ENCODE results near the gene RSPH6A.
A peak's percentile ranks its signal among the peaks of the same experiment; 100 is the strongest.

Gene RSPH6A

DNA sequence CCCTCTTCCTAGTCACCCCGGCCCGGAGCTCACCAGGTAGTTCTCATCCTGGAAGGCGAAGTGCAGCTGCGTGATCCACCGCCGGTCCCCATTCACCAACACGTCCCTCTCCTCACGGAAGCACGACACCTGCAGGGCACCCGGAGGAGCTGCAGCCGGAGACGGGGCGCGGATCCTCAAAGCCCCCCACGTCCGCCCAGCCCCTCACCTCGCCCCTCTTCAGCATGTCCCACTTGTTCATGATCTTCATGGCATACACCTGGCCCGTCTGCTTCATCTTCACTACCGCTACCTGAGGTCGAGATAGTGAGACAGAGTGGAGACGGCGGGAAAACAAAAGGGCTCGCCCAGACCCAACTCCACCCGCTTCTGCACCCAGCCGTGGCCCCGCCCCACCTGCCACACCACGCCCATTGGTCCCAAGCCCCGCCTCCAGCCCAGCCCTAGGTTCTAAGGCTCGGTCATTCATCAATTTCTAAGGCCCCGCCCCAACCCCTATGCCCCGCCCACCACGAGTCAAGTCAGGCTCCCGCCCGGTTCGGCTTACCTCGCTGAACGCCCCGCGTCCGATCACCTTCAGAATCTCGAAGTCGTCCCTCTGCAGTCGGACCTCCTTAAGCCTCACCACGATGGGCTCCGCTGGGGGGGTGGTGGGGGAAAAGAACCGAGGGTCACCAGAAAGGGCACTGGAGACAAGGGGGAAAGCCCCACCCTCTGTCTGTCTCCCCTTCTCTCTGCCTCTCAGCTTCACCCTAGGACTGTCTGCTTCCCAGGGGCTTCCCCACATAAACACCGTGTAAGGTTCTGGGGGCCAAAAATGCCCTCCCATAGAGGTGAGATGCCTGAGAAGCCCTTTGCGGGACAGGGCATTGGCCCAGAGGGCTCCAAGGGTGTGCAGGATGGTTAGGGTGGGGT lies 35.6 kb downstream of the RSPH6A start:
- DNase-seq, result peak; percentile 93

DNA sequence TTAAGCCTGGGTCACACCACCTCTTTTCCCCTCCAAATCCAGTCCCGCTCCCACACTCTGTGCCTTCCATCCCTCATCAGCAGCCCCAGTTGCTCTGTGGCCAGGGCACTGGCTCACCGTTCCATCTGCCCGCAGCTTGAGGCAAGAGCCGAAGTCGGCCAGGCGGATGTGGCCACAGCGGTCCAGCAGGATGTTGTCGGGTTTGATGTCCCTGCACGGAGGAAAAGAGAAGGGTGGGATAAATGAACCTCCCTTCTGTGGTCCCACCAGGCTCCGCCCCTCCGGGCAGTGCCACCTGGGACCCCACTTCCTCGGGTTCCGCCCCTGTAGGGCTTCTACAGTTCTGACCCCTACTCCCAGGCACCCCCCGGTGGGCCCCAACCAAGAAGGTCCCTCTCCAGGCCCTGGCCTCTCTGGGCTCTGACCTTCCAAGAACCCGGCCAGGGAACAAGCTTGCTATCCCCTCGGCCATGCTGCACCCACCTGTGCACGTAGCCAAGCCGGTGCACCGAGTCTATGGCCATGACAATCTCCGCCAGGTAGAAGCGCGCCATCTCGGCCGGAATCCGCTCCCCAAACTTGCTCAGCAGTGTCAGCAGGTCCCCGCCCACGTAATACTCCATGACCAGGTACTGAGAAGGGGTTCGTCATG lies 37.0 kb downstream of the RSPH6A start:
- DNase-seq, result no peak

- no peak for DNase-seq
These were observed 37.6 kb downstream of the RSPH6A start for GRCh38 chr19:45777395-45777961.

GRCh38 chr19:45774765-45775164 lies 40.3 kb downstream of the RSPH6A start:
- no peak for DNase-seq

DNA sequence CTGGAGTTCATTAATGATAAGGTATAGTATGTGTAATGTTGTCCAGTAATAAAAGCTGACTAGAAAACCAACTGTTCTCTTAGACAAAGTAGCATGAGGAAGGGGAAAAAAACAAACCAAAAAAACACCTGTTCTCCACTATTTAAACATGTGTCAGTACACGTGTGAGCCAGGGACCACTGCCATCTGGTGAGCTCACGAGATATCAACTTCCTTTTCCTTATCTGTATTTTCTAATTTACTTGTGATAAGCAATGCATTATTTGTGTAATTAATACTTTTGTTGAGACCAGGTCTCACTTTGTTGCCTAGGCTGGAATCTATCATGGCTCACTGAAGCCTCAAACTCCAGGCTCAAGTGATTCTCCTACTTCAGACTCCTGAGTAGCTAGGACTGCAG lies 41.7 kb downstream of the RSPH6A start:
- no peak for DNase-seq

GRCh38 chr19:45772912-45773311 lies 42.2 kb downstream of the RSPH6A start:
- no peak for DNase-seq

DNA sequence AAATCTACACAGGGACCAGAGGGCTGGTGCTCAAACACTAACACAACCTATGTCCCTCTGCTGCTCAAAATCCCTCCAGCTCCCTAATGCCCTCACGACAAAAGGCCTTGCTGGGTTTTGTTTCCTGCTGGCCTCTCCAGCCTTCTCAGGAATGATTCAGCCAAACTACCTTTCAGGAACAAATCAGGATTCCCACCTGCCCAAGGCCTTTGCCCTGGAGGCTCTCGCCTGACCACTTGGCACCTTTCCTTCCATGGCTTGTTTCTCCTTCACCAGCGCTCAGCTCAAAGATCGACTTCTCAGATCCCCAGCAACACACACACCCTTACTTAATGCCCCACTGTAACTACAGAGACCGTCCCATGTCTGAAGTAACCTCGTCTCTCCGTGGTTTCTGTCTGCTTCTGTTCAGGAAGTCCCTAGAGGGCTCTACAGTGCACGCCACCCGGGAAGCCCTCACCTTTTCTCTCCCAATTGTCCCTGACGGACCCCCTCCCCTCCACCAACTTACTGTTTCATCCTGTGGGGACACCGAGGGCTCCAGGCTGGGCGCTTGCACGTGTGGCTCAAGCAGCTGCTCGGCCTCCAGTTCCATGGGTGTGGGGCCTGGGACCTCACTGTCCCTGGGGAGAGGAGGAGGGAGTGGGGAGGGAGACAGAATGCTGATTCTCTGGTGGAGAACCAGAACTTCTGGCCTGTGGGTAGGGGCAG lies 42.8 kb downstream of the RSPH6A start:
- DNase-seq, result no peak

- DNase-seq, result no peak
These were observed 43.7 kb downstream of the RSPH6A start for GRCh38 chr19:45771311-45771933.

- DNase-seq, result peak; percentile 97
These were observed 44.7 kb downstream of the RSPH6A start for GRCh38 chr19:45770192-45771101.

- no peak for DNase-seq
These were observed 45.3 kb downstream of the RSPH6A start for GRCh38 chr19:45769821-45770191.

DNA sequence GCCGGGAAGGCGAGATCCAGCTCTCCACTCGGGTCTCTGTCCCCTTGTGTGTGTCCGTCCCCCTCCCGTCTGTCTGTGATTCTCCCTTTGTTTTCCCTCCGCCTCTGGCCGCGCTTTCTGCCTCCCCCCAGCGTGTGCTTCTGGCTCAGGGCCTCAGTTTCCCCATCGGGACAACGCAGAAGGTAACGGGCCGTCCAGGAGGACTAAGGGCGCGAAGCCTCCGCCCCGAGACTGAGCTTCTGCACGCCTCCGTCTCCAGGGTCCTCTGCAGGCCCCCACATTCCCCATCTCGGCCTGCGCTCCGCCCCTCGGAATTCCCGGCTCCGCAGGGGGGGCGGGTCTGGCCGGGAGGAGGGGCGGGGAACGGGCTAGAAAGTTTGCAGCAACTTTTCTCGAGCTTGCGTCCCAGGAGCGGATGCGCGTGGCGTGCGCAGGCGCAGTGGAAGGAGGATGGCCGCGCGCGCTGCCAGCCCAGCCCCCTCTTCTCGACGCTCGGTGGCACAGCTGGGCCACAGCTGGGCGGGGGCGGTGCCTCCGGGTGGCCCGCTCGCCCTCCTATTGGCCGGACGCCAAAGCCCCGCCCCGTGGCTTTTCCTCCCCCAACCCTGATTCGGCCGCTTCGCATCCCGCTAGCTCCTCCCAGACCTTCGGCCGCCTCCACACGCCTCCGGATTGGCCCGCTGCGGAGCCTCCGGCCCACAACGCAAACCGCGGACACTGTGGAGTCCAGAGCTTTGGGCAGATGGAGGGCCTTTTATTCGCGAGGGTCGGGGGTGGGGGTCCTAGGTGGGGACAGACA lies 45.9 kb downstream of the RSPH6A start, which contains the start of gene SIX5:
TSS of gene SIX5 (minus strand) at position 269 of the 799 bp plus-strand sequence. CDS start 408 bp downstream, outside the sequence.
- DNase-seq, result peak; percentile 95

DNA sequence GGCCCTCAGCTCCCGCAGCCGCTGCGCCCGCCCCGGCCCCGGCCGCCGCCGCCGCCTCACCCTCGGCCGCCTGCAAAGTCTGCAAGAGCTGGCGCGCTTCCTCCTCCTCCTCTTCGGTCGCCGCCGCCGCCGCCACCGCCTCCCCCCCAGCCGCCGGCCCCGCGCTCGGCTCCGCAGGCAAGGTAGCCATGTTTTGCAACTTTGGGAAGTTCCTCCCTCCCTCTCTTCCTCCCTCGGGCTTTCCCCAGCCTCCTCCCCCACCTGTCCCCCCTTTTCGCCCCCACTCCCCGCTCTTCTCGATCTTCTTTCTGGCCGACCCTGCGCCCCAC lies 46.5 kb downstream of the RSPH6A start:
- DNase-seq, result no peak

- DNase-seq, result peak; percentile 76
These were observed 47.0 kb downstream of the RSPH6A start for GRCh38 chr19:45767881-45768654.

DNA sequence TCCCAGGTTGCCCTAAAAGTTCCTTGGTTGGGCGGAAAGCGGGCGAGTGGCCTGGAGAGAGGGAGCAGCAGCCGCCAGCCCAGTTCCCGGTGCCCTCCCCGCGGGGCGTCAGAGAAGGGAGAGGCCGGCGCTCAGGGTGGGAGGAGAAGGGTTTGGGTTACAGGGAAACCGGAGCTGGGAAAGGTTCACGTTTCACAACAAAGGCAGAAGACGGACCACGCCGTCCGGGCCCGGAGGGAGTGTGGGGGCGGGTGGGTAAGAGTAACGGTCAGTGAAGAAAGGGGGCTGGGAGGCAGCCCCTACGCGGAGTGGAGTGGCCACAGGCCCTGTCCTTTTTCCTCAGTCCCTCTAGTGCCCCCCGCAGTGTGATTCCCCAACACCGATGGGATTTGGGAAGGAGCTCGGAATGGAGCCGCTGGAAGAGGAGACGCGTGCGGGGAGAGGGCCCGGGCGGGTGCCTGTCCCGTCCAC lies 47.7 kb downstream of the RSPH6A start:
- no peak for DNase-seq

DNA sequence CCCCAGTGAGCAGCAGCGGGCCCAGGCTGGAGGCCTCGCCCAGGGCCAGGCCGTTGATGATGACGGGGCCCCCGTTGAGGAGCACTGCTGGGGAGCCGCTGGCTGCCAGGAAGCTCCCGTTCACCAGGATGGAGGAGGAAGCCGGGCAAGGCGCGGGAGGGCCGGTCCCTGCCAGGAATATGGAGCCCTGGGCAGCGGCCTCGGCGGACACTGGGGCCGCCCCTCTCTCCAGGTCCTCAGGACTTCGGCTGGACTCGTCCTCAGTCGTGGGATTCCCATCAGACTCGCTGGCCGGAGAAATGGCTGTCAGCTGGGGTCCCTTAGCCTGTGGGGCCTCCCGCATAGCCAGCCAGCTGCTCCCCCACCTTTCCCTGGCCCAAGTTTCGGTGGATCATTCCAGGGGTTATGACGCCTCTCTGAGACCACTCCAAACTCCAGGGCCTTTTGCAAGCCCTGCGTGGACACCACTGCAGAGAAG lies 48.2 kb downstream of the RSPH6A start:
- DNase-seq, result no peak

- DNase-seq, result no peak
These were observed 48.7 kb downstream of the RSPH6A start for GRCh38 chr19:45766296-45766868.

DNA sequence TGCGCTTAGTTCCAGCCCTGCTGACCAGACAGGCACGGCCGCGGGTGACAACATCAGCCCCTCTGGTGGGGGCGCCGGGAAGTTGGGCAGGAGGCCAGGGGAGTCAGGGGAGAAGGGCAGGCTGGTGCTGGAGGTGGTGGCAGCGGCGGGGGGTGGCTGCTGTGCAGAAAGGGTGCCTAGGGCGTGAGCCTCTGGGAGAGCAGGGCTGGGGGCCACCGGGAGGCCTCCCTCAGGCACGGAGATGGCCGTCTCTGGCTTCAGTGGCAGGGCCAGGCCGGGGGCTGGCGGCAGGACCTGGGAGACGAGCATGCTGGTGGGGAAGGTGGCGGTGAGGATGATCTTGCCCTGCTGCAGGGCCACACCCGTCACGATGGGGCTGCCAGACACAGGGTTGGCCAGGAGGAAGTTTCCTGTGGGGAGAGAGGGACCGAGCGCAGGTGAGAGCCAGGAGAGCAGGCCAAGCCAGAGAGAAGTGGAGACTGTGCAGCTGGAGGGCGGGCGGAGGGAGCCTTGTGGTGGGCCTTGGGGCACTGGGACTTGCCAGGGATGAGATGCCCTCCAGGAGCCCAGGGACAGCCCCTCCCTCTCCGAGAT lies 49.3 kb downstream of the RSPH6A start:
- no peak for DNase-seq

- no peak for DNase-seq
These were observed 50.0 kb downstream of the RSPH6A start for GRCh38 chr19:45764945-45765701.

All from activated CD8-positive, alpha-beta memory T cell treated with anti-CD3 and anti-CD28 coated beads for 24 hours (primary cell).